Subcutaneous abdominal adipose tissue (tissue), 5 donors: Measurements from ENCODE around the gene SLC34A3.
A peak's percentile ranks its signal among the peaks of the same experiment; 100 is the strongest.

Experiments
- H3K27ac ChIP-seq: one replicate; pipeline ENCODE4 v1.7.0; 2013; ENCODE audit warnings: low read depth, mild to moderate bottlenecking, inconsistent platforms, low read length, moderate library complexity
- H3K27me3 ChIP-seq, 5 donors: one replicate each; pipeline ENCODE4 v1.7.0; 2013; ENCODE audit warnings: low read length in 5 of 5, inconsistent platforms in 1 of 5; ENCODE audit not compliant: control insufficient read depth in 5 of 5, insufficient read depth in 4 of 5
- H3K36me3 ChIP-seq, 5 donors: one replicate each; pipeline ENCODE4 v1.7.0; 2013; ENCODE audit warnings: low read length in 5 of 5; ENCODE audit not compliant: control insufficient read depth in 5 of 5, insufficient read depth in 5 of 5
- H3K4me1 ChIP-seq, 5 donors: one replicate each; pipeline ENCODE4 v1.7.0; 2013; ENCODE audit warnings: low read length in 5 of 5, mild to moderate bottlenecking in 3 of 5, moderate library complexity in 1 of 5; ENCODE audit not compliant: control insufficient read depth in 5 of 5, insufficient read depth in 5 of 5
- H3K4me3 ChIP-seq, 5 donors: one replicate each; pipeline ENCODE4 v1.7.0; 2013; ENCODE audit warnings: low read length in 5 of 5, low read depth in 1 of 5
- H3K9ac ChIP-seq, 5 donors: one replicate each; pipeline ENCODE4 v1.7.0; 2013; ENCODE audit warnings: low read length in 5 of 5, mild to moderate bottlenecking in 4 of 5, moderate library complexity in 3 of 5
- H3K9me3 ChIP-seq, 5 donors: one replicate each; pipeline ENCODE4 v1.7.0; 2013; ENCODE audit warnings: low read length in 5 of 5; ENCODE audit not compliant: control insufficient read depth in 5 of 5
- donor health status: healthy.
- donor health status: healthy.
- donor health status: healthy.
- donor health status: healthy.
- donor health status: healthy.

The SLC34A3 gene

GRCh38 chr9:137228506-137228967 is 2.2 kb upstream of the SLC34A3 start:
- H3K27me3 ChIP-seq = peaks cover 43 to 64% (median 61%) of the 10 kb centered on the region in 5 donors
- H3K9me3 ChIP-seq = no peaks in the 10 kb centered on the region
- H3K4me3 ChIP-seq = no peak overlapping the region
- peaks cover 0 to 7% (median 7%) of the 10 kb centered on the region in 5 donors for H3K4me1 ChIP-seq
- no peak overlapping the region for H3K9ac ChIP-seq
- no peaks in the 10 kb centered on the region for H3K36me3 ChIP-seq
- H3K27ac ChIP-seq = no peak overlapping the region

GRCh38 chr9:137228968-137229896 is 1.5 kb upstream of the SLC34A3 start:
- H3K36me3 ChIP-seq = no peaks in the 10 kb centered on the region
- no peak overlapping the region for H3K27ac ChIP-seq
- peaks cover 0 to under 1% (median under 1%) of the 10 kb centered on the region in 5 donors for H3K4me1 ChIP-seq
- H3K9ac ChIP-seq = no peak overlapping the region
- peaks cover 45 to 67% (median 64%) of the 10 kb centered on the region in 5 donors for H3K27me3 ChIP-seq
- no peak overlapping the region for H3K4me3 ChIP-seq
- H3K9me3 ChIP-seq = no peaks in the 10 kb centered on the region

- H3K9me3 ChIP-seq = no peaks in the 10 kb centered on the region
- H3K27me3 ChIP-seq = peaks cover 53 to 76% (median 70%) of the 10 kb centered on the region in 5 donors
- no peak overlapping the region for H3K27ac ChIP-seq
- no peak overlapping the region for H3K9ac ChIP-seq
- H3K4me1 ChIP-seq = no peaks in the 10 kb centered on the region
- no peaks in the 10 kb centered on the region for H3K36me3 ChIP-seq
- H3K4me3 ChIP-seq = no peak overlapping the region
Observed at GRCh38 chr9:137229903-137230704, 597 bp upstream of the SLC34A3 start.

- Histone ChIP-seq H3K9me3 (no peaks in the 10 kb centered on the region), H3K4me3 (no peak overlapping the region), H3K27me3 (peaks cover 56 to 75% (median 72%) of the 10 kb centered on the region in 5 donors), H3K4me1 (peaks cover 0 to 11% (median 7%) of the 10 kb centered on the region in 5 donors), H3K27ac (no peak overlapping the region), H3K9ac (peak overlapping the region in 1 of 5 donors; percentile 13), H3K36me3 (no peaks in the 10 kb centered on the region)
Observed at GRCh38 chr9:137231372-137232039, 805 bp downstream of the SLC34A3 start.

- Histone ChIP-seq H3K27ac (no peak overlapping the region), H3K36me3 (no peaks in the 10 kb centered on the region), H3K9ac (no peak overlapping the region), H3K9me3 (no peaks in the 10 kb centered on the region), H3K4me1 (peaks cover 0 to 17% (median 12%) of the 10 kb centered on the region in 5 donors), H3K27me3 (peaks cover 53 to 71% (median 66%) of the 10 kb centered on the region in 5 donors), H3K4me3 (no peak overlapping the region)
Observed at GRCh38 chr9:137232101-137232500, 1.4 kb downstream of the SLC34A3 start.

GRCh38 chr9:137232510-137232909 is 1.8 kb downstream of the SLC34A3 start:
- Histone ChIP-seq H3K27me3 (peaks cover 51 to 69% (median 63%) of the 10 kb centered on the region in 5 donors), H3K27ac (no peak overlapping the region), H3K4me3 (no peak overlapping the region), H3K4me1 (peaks cover 0 to 19% (median 12%) of the 10 kb centered on the region in 5 donors), H3K36me3 (no peaks in the 10 kb centered on the region), H3K9me3 (no peaks in the 10 kb centered on the region), H3K9ac (no peak overlapping the region)

GRCh38 chr9:137233143-137233980 is 2.7 kb downstream of the SLC34A3 start:
- Histone ChIP-seq H3K4me3 (no peak overlapping the region), H3K36me3 (no peaks in the 10 kb centered on the region), H3K4me1 (peaks cover 0 to 19% (median 12%) of the 10 kb centered on the region in 5 donors), H3K9ac (no peak overlapping the region), H3K9me3 (no peaks in the 10 kb centered on the region), H3K27ac (no peak overlapping the region), H3K27me3 (peaks cover 51 to 65% (median 60%) of the 10 kb centered on the region in 5 donors)

- H3K9me3 ChIP-seq = no peaks in the 10 kb centered on the region
- H3K27ac ChIP-seq = no peak overlapping the region
- H3K27me3 ChIP-seq = peaks cover 45 to 56% (median 51%) of the 10 kb centered on the region in 5 donors
- H3K4me1 ChIP-seq = peaks cover 0 to 25% (median 15%) of the 10 kb centered on the region in 5 donors
- H3K4me3 ChIP-seq = no peak overlapping the region
- no peaks in the 10 kb centered on the region for H3K36me3 ChIP-seq
- no peak overlapping the region for H3K9ac ChIP-seq
Observed at GRCh38 chr9:137234055-137234697, 3.5 kb downstream of the SLC34A3 start.
